Measurements from ENCODE around the gene FAM167B. TPM values are rescaled to one million over a fixed set of nuclear protein-coding genes. Genes with fewer than 3 reads are reported as not detected.

The FAM167B gene
- total RNA-seq, 1 experiment from 2014 or later: 1.5 TPM

Other genes with a start within 250 kb of the FAM167B start
- gene KHDRBS1, start 233.4 kb upstream of the FAM167B start, total RNA-seq (2021): 267 and 273 TPM in 2 replicates
- gene TMEM39B, start 174.3 kb upstream of the FAM167B start, total RNA-seq (2021): 25.0 and 27.4 TPM in 2 replicates
- gene KPNA6, start 139.2 kb upstream of the FAM167B start, total RNA-seq (2021): 114 TPM in 2 replicates
- 67.3 and 69.4 TPM in 2 replicates for gene TXLNA, start 67.5 kb upstream of the FAM167B start, total RNA-seq (2021)
- gene CCDC28B, start 46.6 kb upstream of the FAM167B start, total RNA-seq (2021): 20.7 and 21.3 TPM in 2 replicates
- 5.1 and 5.3 TPM in 2 replicates for gene IQCC, start 41.6 kb upstream of the FAM167B start, total RNA-seq (2021)
- gene DCDC2B, start 38.1 kb upstream of the FAM167B start, total RNA-seq (2021): not detected in 2 replicates
- 19.5 and 19.7 TPM in 2 replicates for gene TMEM234, start 24.9 kb upstream of the FAM167B start, total RNA-seq (2021)
- gene EIF3I, start 24.8 kb upstream of the FAM167B start, total RNA-seq (2021): 222 and 224 TPM in 2 replicates
- 37.0 and 37.6 TPM in 2 replicates for gene LCK, start 4.0 kb downstream of the FAM167B start, total RNA-seq (2021)
- 162 and 174 TPM in 2 replicates for gene HDAC1, start 44.9 kb downstream of the FAM167B start, total RNA-seq (2021)
- gene MARCKSL1, start 89.0 kb downstream of the FAM167B start, total RNA-seq (2021): 457 and 470 TPM in 2 replicates
- gene FAM229A, start 115.3 kb downstream of the FAM167B start, total RNA-seq (2021): 5.6 and 8.3 TPM in 2 replicates
- gene TSSK3, start 115.3 kb downstream of the FAM167B start, total RNA-seq (2021): 1.6 and 2.1 TPM in 2 replicates
- 50.7 and 52.6 TPM in 2 replicates for gene BSDC1, start 147.2 kb downstream of the FAM167B start, total RNA-seq (2021)
- 1.6 and 1.9 TPM in 2 replicates for gene ZBTB8B, start 217.8 kb downstream of the FAM167B start, total RNA-seq (2021)

All from H9 (cell line).